Liver (tissue), 9 donors: ENCODE measurements around the gene GNPNAT1. TPM values are rescaled to one million over a fixed set of nuclear protein-coding genes. Genes with fewer than 3 reads are reported as not detected.

Source experiments
- DNase-seq: peaks from one replicate; pipeline ENCODE4 v3.0.0-alpha.2; 2017; ENCODE audit warnings: low spot score
- H3K27ac ChIP-seq, 2 donors: one replicate each; pipeline ENCODE4 v1.7.0; 2013; ENCODE audit warnings: inconsistent platforms in 2 of 2, low read length in 2 of 2, control low read depth in 1 of 2, low read depth in 1 of 2, mild to moderate bottlenecking in 1 of 2
- H3K27me3 ChIP-seq, 4 donors: one replicate each; pipeline versions ENCODE4 v1.6.1 to v1.7.0; 2013; ENCODE audit warnings: low read length in 3 of 4, inconsistent platforms in 1 of 4, mild to moderate bottlenecking in 1 of 4, moderate library complexity in 1 of 4; ENCODE audit not compliant: control insufficient read depth in 4 of 4, insufficient read depth in 4 of 4
- H3K36me3 ChIP-seq, 4 donors: one replicate each; pipeline versions ENCODE4 v1.6.1 to v1.7.0; 2013; ENCODE audit warnings: low read length in 3 of 4, mild to moderate bottlenecking in 3 of 4, low read depth in 1 of 4, moderate library complexity in 1 of 4; ENCODE audit not compliant: control insufficient read depth in 4 of 4, insufficient read depth in 3 of 4
- H3K4me1 ChIP-seq, 4 donors: one replicate each; pipeline versions ENCODE4 v1.6.1 to v1.7.0; 2013; ENCODE audit warnings: low read length in 3 of 4, mild to moderate bottlenecking in 3 of 4, moderate library complexity in 1 of 4; ENCODE audit not compliant: control insufficient read depth in 4 of 4, insufficient read depth in 4 of 4
- H3K4me3 ChIP-seq, 3 donors: one replicate each; pipeline versions ENCODE4 v1.6.1 to v1.7.0; 2013; ENCODE audit warnings: low read length in 3 of 3, control low read depth in 1 of 3, low read depth in 1 of 3, mild to moderate bottlenecking in 1 of 3
- H3K9ac ChIP-seq, 2 donors: one replicate each; pipeline ENCODE4 v1.7.0; 2013; ENCODE audit warnings: low read length in 2 of 2, mild to moderate bottlenecking in 2 of 2, moderate library complexity in 2 of 2, control low read depth in 1 of 2, low read depth in 1 of 2
- H3K9me3 ChIP-seq, 4 donors: one replicate each; pipeline versions ENCODE4 v1.6.1 to v1.7.0; 2013; ENCODE audit warnings: low read length in 3 of 4; ENCODE audit not compliant: control insufficient read depth in 4 of 4
- CTCF ChIP-seq: fragments of 150-350 bp; IDR thresholded peaks from 2 replicates; pipeline ENCODE4 v1.5.1; 2017; ENCODE audit warnings: improper control_type of control experiment, low read depth, low read length; ENCODE audit not compliant: missing input control
- EGR1 ChIP-seq, 2 donors: IDR thresholded peaks; 2 replicates each; pipeline ENCODE4 v1.6.1; 2016 to 2018; ENCODE audit warnings: antibody characterized with exemption in 2 of 2, low read depth in 2 of 2
- FOXA1 ChIP-seq: IDR thresholded peaks from 2 replicates; pipeline ENCODE4 v1.6.1; 2016; ENCODE audit warnings: antibody characterized with exemption
- FOXA2 ChIP-seq: IDR thresholded peaks from 2 replicates; pipeline ENCODE4 v1.6.1; 2016; ENCODE audit warnings: antibody characterized with exemption
- HNF4A ChIP-seq, 2 donors: conservative IDR thresholded peaks; 2 replicates each; pipeline ENCODE4 v1.6.1; 2016; ENCODE audit warnings: antibody characterized with exemption in 2 of 2, mild to moderate bottlenecking in 2 of 2
- HNF4G ChIP-seq: IDR thresholded peaks from 2 replicates; pipeline ENCODE4 v1.6.1; 2016; ENCODE audit warnings: antibody characterized with exemption
- JUND ChIP-seq, 2 donors: IDR thresholded peaks; 2 replicates each; pipeline ENCODE4 v1.6.1; 2016; ENCODE audit warnings: antibody characterized with exemption in 2 of 2
- NR2F2 ChIP-seq: IDR thresholded peaks from 2 replicates; pipeline ENCODE4 v1.6.1; 2016; ENCODE audit warnings: antibody characterized with exemption
- RAD21 ChIP-seq, 2 donors: IDR thresholded peaks; 2 replicates each; pipeline ENCODE4 v1.6.1; 2016; ENCODE audit warnings: antibody characterized with exemption in 2 of 2, mild to moderate bottlenecking in 2 of 2
- REST ChIP-seq: IDR thresholded peaks from 2 replicates; pipeline ENCODE4 v1.6.1; 2016; ENCODE audit warnings: antibody characterized with exemption, mild to moderate bottlenecking
- RXRA ChIP-seq, 2 donors: IDR thresholded peaks; 2 replicates each; pipeline ENCODE4 v1.6.1; 2017 to 2018; ENCODE audit warnings: antibody characterized with exemption in 2 of 2, mild to moderate bottlenecking in 1 of 2
- SP1 ChIP-seq: IDR thresholded peaks from 2 replicates; pipeline ENCODE4 v1.6.1; 2018; ENCODE audit warnings: antibody characterized with exemption, mild to moderate bottlenecking
- TAF1 ChIP-seq: conservative IDR thresholded peaks from 2 replicates; pipeline ENCODE4 v1.6.1; 2016; ENCODE audit warnings: antibody characterized with exemption, mild to moderate bottlenecking
- YY1 ChIP-seq: IDR thresholded peaks from 2 replicates; pipeline ENCODE4 v1.6.1; 2016; ENCODE audit warnings: antibody characterized with exemption, mild to moderate bottlenecking
- ZBTB33 ChIP-seq: IDR thresholded peaks from 2 replicates; pipeline ENCODE4 v1.6.1; 2016; ENCODE audit warnings: antibody characterized with exemption
- WGBS: extraction: QIAGEN DNeasy Blood & Tissue Kit; methylation state at CpG from one replicate; pipeline ENCODE4 v1.1.7; 2013; 5-methylcytosine and 5-hydroxymethylcytosine counted together
- polyA plus RNA-seq, 2 donors: library from polyadenylated mRNA; stranded (reverse) in 1 of 2; unstranded in 1 of 2; fragments of 200-250 nt in 1 of 2; fragments of >200 nt in 1 of 2; fragmentation: Nextera tagmentation in 1 of 2; extraction: Ambion mirVana in 1 of 2; gene quantifications; one replicate each; pipeline versions ENCODE4 v1.2.1 to v1.2.3, GENCODE V29; 2013 to 2015
- total RNA-seq, 2 donors: library from RNA; depleted of rRNA; stranded (reverse); fragments of >200 nt; gene quantifications; one replicate each; pipeline ENCODE4 v1.2.3, GENCODE V29; 2014
- donor health status: healthy.
- donor health status: healthy.
- donor health status: healthy.
- donor health status: healthy.
- donor health status: healthy.

The GNPNAT1 gene
- total and polyA plus RNA-seq, 4 donors, result 24.9 to 50.9 (median 27.2) TPM

GRCh38 chr14:52840877-52841276 lies 49.5 kb upstream of the GNPNAT1 start:
- no peaks in the 10 kb centered on the region for H3K27me3 ChIP-seq
- TF ChIP-seq NR2F2 (no peak), HNF4G (no peak), SP1 (no peak), EGR1 (IDR thresholded peaks at IDR 0.05; ENCODE audit: low read depth in 2 of 2) (no peak), REST (no peak), TAF1 (no peak), FOXA2 (no peak)
- H3K9me3 ChIP-seq, result no peaks in the 10 kb centered on the region
- no peak overlapping the region for H3K27ac ChIP-seq
- DNase-seq, result no peak
- no peaks in the 10 kb centered on the region for H3K36me3 ChIP-seq
- 61% methylated on average over 3 of the region's 3 CpGs for WGBS
- no peak overlapping the region for H3K4me3 ChIP-seq
- H3K4me1 ChIP-seq, result peaks cover 0 to 13% (median 5%) of the 10 kb centered on the region in 4 donors
- H3K9ac ChIP-seq, result no peak overlapping the region

- no peak for TF ChIP-seq HNF4G
- TF ChIP-seq ZBTB33, result no peak
- no peak for TF ChIP-seq FOXA2
- no peak for TF ChIP-seq EGR1 (IDR thresholded peaks at IDR 0.05; ENCODE audit: low read depth in 2 of 2)
- no peak for TF ChIP-seq RXRA (IDR thresholded peaks at IDR 0.05)
- TF ChIP-seq JUND (IDR thresholded peaks at IDR 0.05), result no peak
- TF ChIP-seq HNF4A (conservative IDR thresholded peaks at IDR 0.05), result no peak
- TF ChIP-seq FOXA1, result no peak
- no peak for TF ChIP-seq RAD21 (IDR thresholded peaks at IDR 0.05)
- TF ChIP-seq CTCF, result no peak
- TF ChIP-seq YY1, result no peak
- TF ChIP-seq NR2F2, result no peak
- Histone ChIP-seq H3K9ac (no peak overlapping the region), H3K9me3 (no peaks in the 10 kb centered on the region), H3K27me3 (no peaks in the 10 kb centered on the region), H3K4me3 (no peak overlapping the region), H3K27ac (no peak overlapping the region), H3K36me3 (no peaks in the 10 kb centered on the region), H3K4me1 (peaks cover 0 to 10% (median 3%) of the 10 kb centered on the region in 4 donors)
- DNase-seq, result no peak
- WGBS, result 92% methylated on average over 7 of the region's 7 CpGs
Measured at GRCh38 chr14:52837451-52837850, 46.0 kb upstream of the GNPNAT1 start.
